ENCODE data around the gene NFE2L1. TPM values are rescaled to one million over a fixed set of nuclear protein-coding genes. Genes with fewer than 3 reads are reported as not detected.

NFE2L1 gene
- total and polyA plus RNA-seq, 9 of the 15 experiments (the other 6 are each of a cell fraction or from before 2014, with no cell fraction given), result 2.0 to 68.6 (median 39.7) TPM

- TF ChIP-seq PHF21A (IDR thresholded peaks at IDR 0.05; ENCODE audit: borderline replicate concordance, low read depth), result peak; percentile 98
- TF ChIP-seq ZNF24 (IDR thresholded peaks at IDR 0.05), result no peak
- TF ChIP-seq CTCF (IDR thresholded peaks at IDR 0.05 in 2 of 3, conservative IDR thresholded peaks at IDR 0.05 in 1 of 3; ENCODE audit: insufficient read depth in 2 of 3, low read depth in 1 of 3, low read length in 3 of 3), result no peak
- no peak for TF ChIP-seq PTRF (tag; IDR thresholded peaks at IDR 0.05)
- no peak for TF ChIP-seq ZNF280A (IDR thresholded peaks at IDR 0.05; ENCODE audit: low read depth, partially characterized antibody)
- TF ChIP-seq KDM2B (CRISPR knock-in tag; IDR thresholded peaks at IDR 0.05), result no peak
- TF ChIP-seq BRF2 (IDR thresholded peaks at IDR 0.05; ENCODE audit: borderline replicate concordance, insufficient read depth, insufficient read length), result no peak
- no peak for TF ChIP-seq PML (IDR thresholded peaks at IDR 0.05; ENCODE audit: low read length)
- TF ChIP-seq CBFB (CRISPR knock-in tag; IDR thresholded peaks at IDR 0.05), result no peak
- TF ChIP-seq ZNF41 (CRISPR knock-in tag; conservative IDR thresholded peaks at IDR 0.05), result no peak
- no peak for TF ChIP-seq SMAD2 (IDR thresholded peaks at IDR 0.05; ENCODE audit: low read depth, low read length)
- TF ChIP-seq ZNF408 (CRISPR knock-in tag; IDR thresholded peaks at IDR 0.05; ENCODE audit: low read depth), result no peak
- no peak for TF ChIP-seq ELF4 (CRISPR knock-in tag; IDR thresholded peaks at IDR 0.05)
- TF ChIP-seq RNF219 (CRISPR knock-in tag; IDR thresholded peaks at IDR 0.05), result no peak
- TF ChIP-seq PKNOX1 (IDR thresholded peaks at IDR 0.05), result no peak
- TF ChIP-seq SOX6 (IDR thresholded peaks at IDR 0.05), result peak; percentile 16; the same call in 1 of the 2 replicates
- TF ChIP-seq SUPT5H (IDR thresholded peaks at IDR 0.05), result no peak
- no peak for TF ChIP-seq NCOA2 (IDR thresholded peaks at IDR 0.05; ENCODE audit: partially characterized antibody in 2 of 2)
- no peak for TF ChIP-seq JUNB (CRISPR knock-in tag; conservative IDR thresholded peaks at IDR 0.05)
- TF ChIP-seq ZNF124 (CRISPR knock-in tag; IDR thresholded peaks at IDR 0.05), result no peak
- TF ChIP-seq NFIX (CRISPR knock-in tag; IDR thresholded peaks at IDR 0.05; ENCODE audit: low read depth), result no peak
- no peak for TF ChIP-seq HMG20A (CRISPR knock-in tag; conservative IDR thresholded peaks at IDR 0.05)
- no peak for TF ChIP-seq SREBF2 (CRISPR knock-in tag; IDR thresholded peaks at IDR 0.05)
- no peak for TF ChIP-seq ZNF184 (CRISPR knock-in tag; IDR thresholded peaks at IDR 0.05)
Observed at GRCh38 chr17:48014595-48015111, 33.5 kb upstream of the NFE2L1 start (continued).
